LoVo (cell line): ENCODE results near the gene SLC39A13.

Source experiments
- DNase-seq: peaks from one replicate; pipeline ENCODE4 v3.0.0-alpha.2; 2016; ENCODE audit warnings: low spot score

The SLC39A13 gene

GRCh38 chr11:47384498-47384897 is 23.9 kb upstream of the SLC39A13 start:
- DNase-seq = no peak

GRCh38 chr11:47387944-47388696 is 20.3 kb upstream of the SLC39A13 start:
- DNase-seq = no peak

- no peak for DNase-seq
These were observed 19.5 kb upstream of the SLC39A13 start for GRCh38 chr11:47388697-47389576.

GRCh38 chr11:47389577-47390421 is 18.6 kb upstream of the SLC39A13 start:
- no peak for DNase-seq

- DNase-seq = no peak
These were observed 18.0 kb upstream of the SLC39A13 start for GRCh38 chr11:47390422-47390760.

- DNase-seq = no peak
These were observed 17.3 kb upstream of the SLC39A13 start for GRCh38 chr11:47391077-47391583.

GRCh38 chr11:47391711-47392432 is 16.5 kb upstream of the SLC39A13 start:
- DNase-seq = no peak

GRCh38 chr11:47392546-47393162 is 15.7 kb upstream of the SLC39A13 start:
- DNase-seq = no peak

- no peak for DNase-seq
These were observed 15.0 kb upstream of the SLC39A13 start for GRCh38 chr11:47393163-47394049.

- DNase-seq = no peak
These were observed 14.4 kb upstream of the SLC39A13 start for GRCh38 chr11:47394050-47394321.

GRCh38 chr11:47394322-47395222 is 13.8 kb upstream of the SLC39A13 start:
- DNase-seq = no peak

GRCh38 chr11:47395223-47396048 is 13.0 kb upstream of the SLC39A13 start:
- no peak for DNase-seq

- DNase-seq = no peak
These were observed 12.4 kb upstream of the SLC39A13 start for GRCh38 chr11:47396049-47396320.

- DNase-seq = no peak
These were observed 10.4 kb upstream of the SLC39A13 start for GRCh38 chr11:47398011-47398410.

GRCh38 chr11:47398551-47398950 is 9.8 kb upstream of the SLC39A13 start:
- no peak for DNase-seq

GRCh38 chr11:47399860-47400767 is 8.3 kb upstream of the SLC39A13 start:
- no peak for DNase-seq

- no peak for DNase-seq
These were observed 7.6 kb upstream of the SLC39A13 start for GRCh38 chr11:47400768-47401279.
